KOPT-K1 (cell line): Measurements from ENCODE around the gene PHLDA1.
"Not testable (repeated sequence)": the region's sequence is repeated elsewhere in the genome, so short reads cannot be mapped to it uniquely, and the experiment has no call there.

Source experiments
- H3K27ac ChIP-seq: fragments of 200-600 bp; sonication (generic); 2 replicates; pipeline ENCODE4 v1.5.1; 2016; ENCODE audit warnings: antibody characterized with exemption, mild to moderate bottlenecking, low read depth, low read length; ENCODE audit not compliant: poor library complexity, severe bottlenecking
- H3K36me3 ChIP-seq: fragments of 200-600 bp; sonication (generic); 2 replicates; pipeline ENCODE4 v1.5.1; 2017; ENCODE audit warnings: antibody characterized with exemption, mild to moderate bottlenecking, low read length, moderate library complexity; ENCODE audit not compliant: insufficient read depth
- H3K9me3 ChIP-seq: fragments of 200-600 bp; sonication (generic); 2 replicates; pipeline ENCODE4 v1.5.1; 2017; ENCODE audit warnings: antibody characterized with exemption, low read length, mild to moderate bottlenecking; ENCODE audit not compliant: insufficient read depth, poor library complexity, severe bottlenecking

Gene PHLDA1

GRCh38 chr12:75991753-75992152 is 39.8 kb downstream of the PHLDA1 start:
- H3K27ac ChIP-seq: no peak overlapping the region
- H3K9me3 ChIP-seq: no peaks in the 10 kb centered on the region
- no peaks in the 10 kb centered on the region for H3K36me3 ChIP-seq

GRCh38 chr12:75990189-75990912 is 41.2 kb downstream of the PHLDA1 start:
- Histone ChIP-seq H3K36me3 (no peaks in the 10 kb centered on the region), H3K27ac (no peak overlapping the region), H3K9me3 (no peaks in the 10 kb centered on the region)

- not testable (repeated sequence) for H3K9me3 ChIP-seq, H3K27ac ChIP-seq, H3K36me3 ChIP-seq
Measured at GRCh38 chr12:75987709-75988108, 43.9 kb downstream of the PHLDA1 start.

GRCh38 chr12:75986001-75986746 is 45.4 kb downstream of the PHLDA1 start:
- Histone ChIP-seq H3K27ac (no peak overlapping the region), H3K36me3 (no peaks in the 10 kb centered on the region)

GRCh38 chr12:75985566-75985965 is 46.0 kb downstream of the PHLDA1 start:
- H3K36me3 ChIP-seq: no peaks in the 10 kb centered on the region
- H3K9me3 ChIP-seq: no peaks in the 10 kb centered on the region
- no peak overlapping the region for H3K27ac ChIP-seq

More at GRCh38 chr12:75986001-75986746, 45.4 kb downstream of the PHLDA1 start:
- no peaks in the 10 kb centered on the region for H3K9me3 ChIP-seq

- H3K27ac ChIP-seq: no peak overlapping the region
- no peaks in the 10 kb centered on the region for H3K9me3 ChIP-seq
- H3K36me3 ChIP-seq: no peaks in the 10 kb centered on the region
Measured at GRCh38 chr12:75984577-75985182, 46.9 kb downstream of the PHLDA1 start.

- not testable (repeated sequence) for H3K27ac ChIP-seq, H3K9me3 ChIP-seq, H3K36me3 ChIP-seq
Measured at GRCh38 chr12:75983851-75984250, 47.7 kb downstream of the PHLDA1 start.

GRCh38 chr12:75982979-75983660 is 48.5 kb downstream of the PHLDA1 start:
- no peak overlapping the region for H3K27ac ChIP-seq
- no peaks in the 10 kb centered on the region for H3K9me3 ChIP-seq
- H3K36me3 ChIP-seq: no peaks in the 10 kb centered on the region

- H3K36me3 ChIP-seq: no peaks in the 10 kb centered on the region
- H3K27ac ChIP-seq: no peak overlapping the region
- no peaks in the 10 kb centered on the region for H3K9me3 ChIP-seq
Measured at GRCh38 chr12:75982169-75982564, 49.4 kb downstream of the PHLDA1 start.

GRCh38 chr12:75981247-75982168 is 50.1 kb downstream of the PHLDA1 start:
- no peak overlapping the region for H3K27ac ChIP-seq
- no peaks in the 10 kb centered on the region for H3K36me3 ChIP-seq
- no peaks in the 10 kb centered on the region for H3K9me3 ChIP-seq

- Histone ChIP-seq H3K9me3 (no peaks in the 10 kb centered on the region), H3K36me3 (no peaks in the 10 kb centered on the region), H3K27ac (no peak overlapping the region)
Measured at GRCh38 chr12:75979181-75979580, 52.4 kb downstream of the PHLDA1 start.

- Histone ChIP-seq H3K27ac (no peak overlapping the region), H3K9me3 (no peaks in the 10 kb centered on the region), H3K36me3 (no peaks in the 10 kb centered on the region)
Measured at GRCh38 chr12:75978677-75979076, 52.9 kb downstream of the PHLDA1 start.

- Histone ChIP-seq H3K27ac (no peak overlapping the region), H3K36me3 (no peaks in the 10 kb centered on the region), H3K9me3 (no peaks in the 10 kb centered on the region)
Measured at GRCh38 chr12:75977952-75978671, 53.5 kb downstream of the PHLDA1 start.

GRCh38 chr12:75977590-75977951 is 54.0 kb downstream of the PHLDA1 start:
- no peak overlapping the region for H3K27ac ChIP-seq

More at GRCh38 chr12:75977590-75977951, 54.0 kb downstream of the PHLDA1 start:
- H3K36me3 ChIP-seq: no peaks in the 10 kb centered on the region
- no peaks in the 10 kb centered on the region for H3K9me3 ChIP-seq
